K562 treated with DMSO at 1 percent for 24 hours (cell line): ENCODE data around the gene LOXL4. TPM values are rescaled to one million over a fixed set of nuclear protein-coding genes. Genes with fewer than 3 reads are reported as not detected.

Experiments
- total RNA-seq: library from RNA; unstranded; fragments of 300-600 nt; gene quantifications from 2 replicates; pipeline ENCODE4 v1.2.3, GENCODE V29; 2022; ENCODE audit warnings: low read depth; ENCODE audit not compliant: insufficient read depth

LOXL4 gene
- total RNA-seq, result 0.27 and 0.78 TPM in 2 replicates

DNA sequence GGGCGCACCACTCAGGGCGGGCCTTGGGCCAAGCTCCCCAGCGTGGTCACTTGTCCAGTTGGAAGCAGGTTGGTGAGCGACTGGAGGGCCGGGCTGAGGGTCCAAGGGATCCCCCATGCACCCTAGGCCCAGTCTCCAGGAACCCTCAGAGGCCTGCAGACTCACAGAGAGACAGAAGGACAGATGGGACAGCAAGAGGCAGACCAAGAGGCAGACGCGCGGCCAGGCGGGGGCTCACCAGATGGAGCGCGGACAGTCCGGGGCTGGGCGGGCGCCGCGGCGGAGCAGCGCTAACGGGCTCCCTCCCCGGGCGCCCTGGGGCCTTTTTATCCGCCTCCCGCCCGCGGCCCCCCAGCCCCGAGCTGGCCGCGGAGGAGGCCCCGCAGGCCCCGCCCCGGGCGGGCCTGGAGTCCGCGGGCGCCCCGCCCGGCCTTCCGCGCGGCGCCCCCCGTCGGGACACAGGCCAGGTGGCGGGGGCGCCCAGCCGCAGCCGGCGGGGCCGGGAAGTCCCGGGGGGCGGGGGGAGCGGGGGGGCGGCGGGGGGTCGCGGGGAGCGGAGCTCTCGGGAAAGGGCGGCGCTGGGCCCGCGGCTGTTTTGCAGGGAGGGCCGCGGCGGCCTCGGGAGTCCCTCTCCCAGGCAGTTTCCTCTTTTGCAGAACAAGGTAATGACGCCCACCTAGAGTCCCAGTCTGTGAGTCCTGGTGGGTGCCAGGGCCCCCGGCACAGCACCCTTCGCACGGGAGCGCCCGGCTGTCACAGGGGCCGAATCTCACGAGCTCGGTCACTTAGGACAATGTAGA is at the start of gene LOXL4:
TSS of gene LOXL4 (minus strand) at position 301 of the 800 bp plus-strand sequence. CDS start 5,175 bp downstream, outside the sequence.

Other genes starting within 250 kb of the LOXL4 start
- 0.34 TPM in 1 of 2 replicates, not detected in the other for gene CRTAC1, start 237.6 kb downstream of the LOXL4 start, total RNA-seq
- gene R3HCC1L, start 133.5 kb downstream of the LOXL4 start, total RNA-seq, result 6.8 and 10.0 TPM in 2 replicates
- gene PYROXD2, start 147.0 kb upstream of the LOXL4 start, total RNA-seq, result 1.5 TPM in 1 of 2 replicates, not detected in the other
- 83.0 and 85.0 TPM in 2 replicates for gene HPS1, start 178.7 kb upstream of the LOXL4 start, total RNA-seq